Gastrocnemius medialis (tissue), 4 donors: ENCODE measurements around the gene TBX1. TPM values are rescaled to one million over a fixed set of nuclear protein-coding genes. Genes with fewer than 3 reads are reported as not detected.

ENCODE experiments used
- ATAC-seq, 2 donors: fragments of 150-250 bp; one replicate each; pipeline ENCODE4 v1.9.1; 2016
- DNase-seq, 2 donors: peaks; one replicate each; pipeline ENCODE4 v3.0.0-alpha.2; 2019
- H3K27ac ChIP-seq, 4 donors: fragments of 200-600 bp; sonication (generic); 1 replicate in 1 of 4; 2 replicates in 3 of 4; pipeline ENCODE4 v1.5.1; 2016 to 2018; ENCODE audit warnings: mild to moderate bottlenecking in 2 of 4, moderate library complexity in 1 of 4
- H3K27me3 ChIP-seq, 3 donors: fragments of 200-600 bp; sonication (generic) in 2 of 3; 1 replicate in 1 of 3; 2 replicates in 2 of 3; pipeline versions ENCODE4 v1.5.1 to v1.6.0; 2016 to 2019; ENCODE audit warnings: mild to moderate bottlenecking in 1 of 3, moderate library complexity in 1 of 3
- H3K36me3 ChIP-seq, 2 donors: fragments of 200-600 bp; sonication (generic) in 1 of 2; one replicate each; pipeline ENCODE4 v1.5.1; 2017 to 2018
- H3K4me1 ChIP-seq, 2 donors: fragments of 200-600 bp; sonication (generic) in 1 of 2; one replicate each; pipeline ENCODE4 v1.5.1; 2016 to 2017; ENCODE audit warnings: mild to moderate bottlenecking in 2 of 2
- H3K4me3 ChIP-seq, 4 donors: fragments of 200-600 bp; sonication (generic) in 3 of 4; 1 replicate in 1 of 4; 2 replicates in 3 of 4; pipeline ENCODE4 v1.5.1; 2016 to 2019; ENCODE audit warnings: mild to moderate bottlenecking in 2 of 4
- H3K9me3 ChIP-seq, 3 donors: fragments of 200-600 bp; sonication (generic) in 2 of 3; 1 replicate in 1 of 3; 2 replicates in 2 of 3; pipeline ENCODE4 v1.5.1; 2016 to 2019
- POLR2A ChIP-seq, 2 donors: fragments of 450-650 bp; IDR thresholded peaks; one replicate each; pipeline ENCODE4 v1.6.1; 2017; ENCODE audit warnings: antibody characterized with exemption in 2 of 2, mild to moderate bottlenecking in 2 of 2, moderate library complexity in 2 of 2
- in situ Hi-C, 4 donors: fragments of 200-750 bp; cut with MboI; loops; one replicate each; pipeline versions ENCODE4 v1.15.0 to v1.8.0; 2017; ENCODE audit warnings: low sequenced_read_pairs in 4 of 4
- intact Hi-C: fragments of 100-400 bp; cut with DNase I; formaldehyde crosslinking; loops from one replicate; pipeline ENCODE4 v1.15.1; 2023; ENCODE audit warnings: low total_unique reads
- total RNA-seq, 4 donors: library from RNA; depleted of rRNA; stranded (reverse); fragments of >200 nt; gene quantifications; one replicate each; pipeline versions ENCODE4 v1.1.0 to v1.2.3, GENCODE V29; 2016
- TF ChIP-seq, protein P1 (sequence below), 5 experiments: fragments of 450-650 bp in 3 of 5; fragments of 200-600 bp in 2 of 5; sonication (generic) in 2 of 5; IDR thresholded peaks in 4 of 5; conservative IDR thresholded peaks in 1 of 5; 1 replicate in 4 of 5; 2 replicates in 1 of 5; pipeline ENCODE4 v1.5.1; 2016 to 2019; ENCODE audit warnings: antibody characterized with exemption in 5 of 5, mild to moderate bottlenecking in 3 of 5, moderate library complexity in 3 of 5

TBX1 gene
- total RNA-seq, 4 donors from 2014 or later: 27.9 to 38.9 (median 36.3) TPM

DNA sequence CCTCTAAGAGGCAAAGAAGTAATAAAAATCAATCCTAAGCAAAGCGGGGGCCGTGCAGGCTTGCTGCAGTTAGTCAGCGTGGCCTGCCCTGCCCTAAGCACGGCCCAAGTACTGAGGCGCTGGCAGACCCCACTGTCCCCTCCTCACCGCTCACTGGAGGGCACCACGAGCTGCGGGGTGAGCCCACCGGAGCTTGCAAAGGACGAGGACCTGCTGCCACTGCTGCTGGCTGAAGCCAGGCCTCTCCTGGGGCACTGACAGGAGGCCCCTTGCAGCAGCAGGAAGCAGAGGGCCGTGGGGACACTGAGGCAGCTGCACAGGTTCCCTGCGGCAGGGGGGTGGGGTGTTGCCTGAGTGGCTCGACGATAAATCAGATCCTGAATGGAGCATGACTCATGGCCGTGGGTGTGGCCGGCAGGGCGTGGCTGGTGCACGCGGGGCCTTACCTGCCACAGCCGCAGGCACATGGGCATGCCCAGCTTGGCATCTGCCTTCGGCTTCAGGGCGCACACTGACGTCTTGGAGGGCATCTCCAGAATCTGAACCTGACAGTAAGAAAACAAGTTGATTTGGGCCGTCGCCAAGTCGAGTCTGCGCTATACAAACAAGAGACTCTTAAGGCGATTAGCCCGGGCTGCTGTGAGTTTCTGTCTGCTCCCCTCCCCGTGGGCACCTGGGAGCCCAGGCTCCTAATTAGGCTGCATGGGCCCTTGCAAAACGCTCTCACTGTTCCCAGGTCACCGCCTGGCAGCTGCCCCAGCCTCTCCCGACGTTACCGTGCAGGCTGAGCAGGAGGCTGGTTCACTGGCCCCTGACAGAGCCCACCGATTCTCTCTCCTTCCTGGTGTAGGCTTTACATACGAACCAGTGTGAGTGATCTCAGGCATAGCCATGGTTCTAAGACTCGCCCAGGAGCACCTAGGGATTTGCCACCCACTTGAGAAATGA, 45.9 kb downstream of the TBX1 start:
- no peaks in the 10 kb centered on the region for H3K36me3 ChIP-seq
- no peak overlapping the region for H3K27ac ChIP-seq
- ATAC-seq (no peak), DNase-seq (peak in 1 of 2 donors; percentile 12)
- no peaks in the 10 kb centered on the region for H3K9me3 ChIP-seq
- H3K27me3 ChIP-seq: no peaks in the 10 kb centered on the region
- intact Hi-C loops: no loop called here
- no peak for TF ChIP-seq POLR2A (IDR thresholded peaks at IDR 0.05)
- TF ChIP-seq, protein P1, sequence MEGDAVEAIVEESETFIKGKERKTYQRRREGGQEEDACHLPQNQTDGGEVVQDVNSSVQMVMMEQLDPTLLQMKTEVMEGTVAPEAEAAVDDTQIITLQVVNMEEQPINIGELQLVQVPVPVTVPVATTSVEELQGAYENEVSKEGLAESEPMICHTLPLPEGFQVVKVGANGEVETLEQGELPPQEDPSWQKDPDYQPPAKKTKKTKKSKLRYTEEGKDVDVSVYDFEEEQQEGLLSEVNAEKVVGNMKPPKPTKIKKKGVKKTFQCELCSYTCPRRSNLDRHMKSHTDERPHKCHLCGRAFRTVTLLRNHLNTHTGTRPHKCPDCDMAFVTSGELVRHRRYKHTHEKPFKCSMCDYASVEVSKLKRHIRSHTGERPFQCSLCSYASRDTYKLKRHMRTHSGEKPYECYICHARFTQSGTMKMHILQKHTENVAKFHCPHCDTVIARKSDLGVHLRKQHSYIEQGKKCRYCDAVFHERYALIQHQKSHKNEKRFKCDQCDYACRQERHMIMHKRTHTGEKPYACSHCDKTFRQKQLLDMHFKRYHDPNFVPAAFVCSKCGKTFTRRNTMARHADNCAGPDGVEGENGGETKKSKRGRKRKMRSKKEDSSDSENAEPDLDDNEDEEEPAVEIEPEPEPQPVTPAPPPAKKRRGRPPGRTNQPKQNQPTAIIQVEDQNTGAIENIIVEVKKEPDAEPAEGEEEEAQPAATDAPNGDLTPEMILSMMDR (IDR thresholded peaks at IDR 0.05 in 4 of 5, conservative IDR thresholded peaks at IDR 0.05 in 1 of 5): no peak
- H3K4me1 ChIP-seq: peaks cover 0 to 15% of the 10 kb centered on the region in 2 donors
- in situ Hi-C loops: no loop called here
- H3K4me3 ChIP-seq: no peak overlapping the region

DNA sequence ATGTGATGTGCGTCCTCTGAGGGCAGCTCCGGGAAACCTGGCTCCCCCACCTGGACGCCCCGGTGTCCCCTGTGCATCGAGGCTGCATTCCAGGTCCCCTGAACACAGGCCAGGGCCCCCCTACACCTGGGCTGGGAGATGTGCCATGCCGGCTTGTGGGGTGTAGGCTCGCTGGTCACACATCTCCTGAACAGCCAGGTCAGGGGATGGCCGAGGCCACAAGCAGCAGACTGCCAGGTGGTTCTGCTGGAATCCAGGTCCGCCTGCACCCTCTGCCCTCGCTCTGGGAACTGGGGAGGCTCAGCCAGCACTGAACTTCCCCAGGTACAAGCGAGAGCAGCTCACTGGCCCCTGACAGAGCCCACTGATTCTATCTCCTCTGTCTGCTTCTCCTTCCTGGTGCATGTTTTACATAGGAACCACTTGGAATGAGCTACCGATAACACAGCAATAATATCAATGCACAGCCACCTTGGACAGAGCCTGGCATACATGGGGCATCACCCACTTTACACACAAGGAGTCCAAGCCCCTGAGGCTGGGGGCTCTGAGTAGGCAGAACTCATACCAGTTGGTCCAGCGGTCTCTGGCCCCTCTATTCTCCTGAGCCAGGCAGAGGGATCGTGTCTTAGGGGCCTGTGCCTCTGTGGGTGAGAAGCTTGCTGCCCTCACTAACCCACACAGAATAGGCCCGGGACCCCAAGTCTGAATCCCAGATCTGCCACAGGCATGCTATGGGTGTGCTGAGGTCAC, 46.8 kb downstream of the TBX1 start:
- Histone ChIP-seq H3K27ac (no peak overlapping the region), H3K9me3 (no peaks in the 10 kb centered on the region), H3K4me3 (no peak overlapping the region), H3K4me1 (peaks cover 0 to 15% of the 10 kb centered on the region in 2 donors), H3K27me3 (no peaks in the 10 kb centered on the region), H3K36me3 (no peaks in the 10 kb centered on the region)
- intact Hi-C loops (no loop called here), in situ Hi-C loops (no loop called here)
- no peak for TF ChIP-seq POLR2A (IDR thresholded peaks at IDR 0.05)
- TF ChIP-seq, protein P1 (IDR thresholded peaks at IDR 0.05 in 4 of 5, conservative IDR thresholded peaks at IDR 0.05 in 1 of 5): no peak
- DNase-seq (peak in 1 of 2 donors; percentile 9), ATAC-seq (no peak)

DNA sequence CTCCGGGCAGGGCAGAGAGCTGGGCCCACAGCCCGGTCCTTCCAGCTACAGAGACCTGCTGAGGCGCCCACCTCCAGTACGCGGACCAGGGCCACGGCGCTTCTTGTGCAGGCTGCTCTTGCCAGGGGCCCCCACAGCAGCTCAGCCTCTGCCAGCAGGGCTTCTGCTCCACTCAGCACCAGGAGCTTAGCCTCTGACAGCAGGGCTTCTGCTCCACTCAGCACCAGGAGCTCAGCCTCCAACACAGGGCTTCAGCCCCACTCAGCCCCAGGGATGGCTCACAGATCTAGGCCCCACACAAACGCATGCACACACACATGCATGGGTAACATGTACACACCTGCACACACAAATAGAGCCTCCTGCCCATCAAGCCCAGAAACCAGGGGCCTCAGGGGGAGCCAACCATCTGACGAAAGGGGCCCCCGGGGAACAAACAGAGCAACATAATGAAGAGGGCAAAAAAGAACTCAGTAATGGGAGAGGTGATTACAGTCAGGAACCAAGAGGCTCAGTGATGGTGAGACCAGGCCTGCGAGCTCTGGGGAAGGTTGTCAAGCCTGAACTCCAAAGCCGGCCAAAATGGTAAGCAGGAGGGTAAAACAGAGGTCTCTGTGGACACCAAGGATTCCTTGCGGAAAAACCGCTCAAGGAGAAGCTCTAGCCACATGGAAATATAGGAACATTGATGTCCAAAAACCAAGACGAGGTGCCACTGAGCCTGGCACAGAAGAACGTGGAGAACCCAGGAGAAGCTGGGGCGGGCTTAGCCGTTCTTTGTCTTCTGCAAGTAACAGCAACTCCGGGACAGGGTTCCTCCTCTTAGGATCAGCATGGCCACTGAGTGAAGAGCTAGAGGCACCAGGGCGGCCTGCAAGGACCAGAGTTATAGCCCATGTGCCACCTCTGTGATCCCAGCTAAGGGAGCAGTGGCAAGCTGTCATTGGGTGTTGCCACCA, 47.6 kb downstream of the TBX1 start:
- H3K36me3 ChIP-seq: no peaks in the 10 kb centered on the region
- DNase-seq: no peak
- H3K4me3 ChIP-seq: no peak overlapping the region
- in situ Hi-C loops (no loop called here), intact Hi-C loops (no loop called here)
- H3K9me3 ChIP-seq: no peaks in the 10 kb centered on the region
- TF ChIP-seq POLR2A (IDR thresholded peaks at IDR 0.05): no peak
- TF ChIP-seq, protein P1 (IDR thresholded peaks at IDR 0.05 in 4 of 5, conservative IDR thresholded peaks at IDR 0.05 in 1 of 5): no peak
- peaks cover 0 to 7% of the 10 kb centered on the region in 2 donors for H3K4me1 ChIP-seq
- ATAC-seq: no peak
- H3K27ac ChIP-seq: no peak overlapping the region
- H3K27me3 ChIP-seq: no peaks in the 10 kb centered on the region

DNA sequence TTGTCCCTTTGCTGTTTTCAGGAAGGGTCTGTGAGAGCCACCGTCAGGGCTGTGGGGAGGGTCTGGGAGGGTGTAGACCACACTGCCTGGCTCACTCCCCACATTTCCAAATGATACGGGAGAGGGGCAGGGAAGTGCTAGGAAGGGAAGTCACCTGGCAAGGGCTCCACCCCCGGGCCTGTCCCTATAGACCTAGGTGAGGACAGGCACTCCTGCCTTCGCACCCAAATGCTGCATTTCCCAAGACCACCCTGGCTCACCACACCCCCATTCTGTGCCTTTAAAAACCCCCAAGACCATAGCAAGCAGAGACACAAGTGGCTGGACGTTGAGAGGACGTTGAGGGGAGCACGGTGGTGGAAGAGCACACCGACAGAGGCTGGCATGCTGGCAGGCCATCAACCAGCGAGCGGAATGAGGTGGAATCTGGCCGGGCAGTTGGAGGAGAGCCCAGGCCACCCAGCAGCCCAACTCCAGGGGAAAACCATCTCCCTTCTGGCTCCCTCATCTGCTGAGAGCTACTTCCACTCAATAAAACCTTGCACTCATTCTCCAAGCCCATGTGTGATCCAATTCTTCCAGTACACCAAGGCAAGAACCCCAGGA, 48.4 kb downstream of the TBX1 start:
- no peak overlapping the region for H3K4me3 ChIP-seq
- H3K9me3 ChIP-seq: no peaks in the 10 kb centered on the region
- intact Hi-C loops: no loop called here
- H3K27me3 ChIP-seq: no peaks in the 10 kb centered on the region
- ATAC-seq (no peak), DNase-seq (no peak)
- H3K4me1 ChIP-seq: peaks cover 0 to 3% of the 10 kb centered on the region in 2 donors
- no peaks in the 10 kb centered on the region for H3K36me3 ChIP-seq
- in situ Hi-C loops: no loop called here
- no peak overlapping the region for H3K27ac ChIP-seq
- TF ChIP-seq, protein P1 (IDR thresholded peaks at IDR 0.05 in 4 of 5, conservative IDR thresholded peaks at IDR 0.05 in 1 of 5): no peak
- no peak for TF ChIP-seq POLR2A (IDR thresholded peaks at IDR 0.05)
